CD4-positive, alpha-beta T cell (primary cell): ENCODE results near the gene YJEFN3. TPM values are rescaled to one million over a fixed set of nuclear protein-coding genes. Genes with fewer than 3 reads are reported as not detected.

Experiments
- ATAC-seq: fragments of 200-7000 bp; cut with Tn5 transposase; one replicate; pipeline ENCODE4 v1.10.0; 2022; ENCODE audit warnings: mild to moderate bottlenecking; ENCODE audit not compliant: poor library complexity
- CTCF ChIA-PET: fragments of 350-600 bp; sonication (Branson Sonifier 250); formaldehyde crosslinking; loops from one replicate; lab custom pipeline; 2021; ENCODE audit warnings: antibody characterized with exemption, inconsistent platforms; lab: Charles Lee
- POLR2A ChIA-PET: fragments of 350-600 bp; sonication (Branson Sonifier 250); formaldehyde crosslinking; loops from one replicate; lab custom pipeline; 2021; ENCODE audit warnings: antibody characterized with exemption, inconsistent platforms; lab: Charles Lee
- DNase-seq, 14 experiments: peaks; one replicate each; pipeline ENCODE4 v3.0.0-alpha.2; 2013 to 2020; ENCODE audit warnings: mixed read lengths in 2 of 14
- H3K27ac ChIP-seq, 2 donors: one replicate each; pipeline versions ENCODE4 v1.5.1 to v1.7.0; 2013; ENCODE audit warnings: low read length in 2 of 2, low read depth in 1 of 2, mild to moderate bottlenecking in 1 of 2
- H3K27me3 ChIP-seq, 2 experiments: 1 replicate in 1 of 2; 2 replicates in 1 of 2; pipeline versions ENCODE4 v1.6.1 to v1.7.0; 2013; ENCODE audit warnings: low read length in 2 of 2, control low read depth in 1 of 2, mild to moderate bottlenecking in 1 of 2, moderate library complexity in 1 of 2; ENCODE audit not compliant: insufficient read depth in 2 of 2, control insufficient read depth in 1 of 2
- H3K36me3 ChIP-seq: one replicate; pipeline ENCODE4 v1.6.1; 2013; ENCODE audit warnings: low read length, control low read depth; ENCODE audit not compliant: insufficient read depth
- H3K4me1 ChIP-seq: one replicate; pipeline ENCODE4 v1.6.1; 2013; ENCODE audit warnings: low read length, control low read depth; ENCODE audit not compliant: insufficient read depth
- H3K4me3 ChIP-seq: one replicate; pipeline ENCODE4 v1.5.1; 2013; ENCODE audit warnings: mild to moderate bottlenecking, low read length, moderate library complexity
- H3K9me3 ChIP-seq, 2 experiments: 1 replicate in 1 of 2; 2 replicates in 1 of 2; pipeline versions ENCODE4 v1.6.1 to v1.7.0; 2013; ENCODE audit warnings: low read length in 2 of 2, mild to moderate bottlenecking in 2 of 2, control low read depth in 1 of 2, moderate library complexity in 1 of 2; ENCODE audit not compliant: control insufficient read depth in 1 of 2, insufficient read depth in 1 of 2
- H3K27ac Mint-ChIP-seq: one replicate; pipeline ENCODE4 v1.8.0; 2020; ENCODE audit warnings: mixed read lengths
- H3K27me3 Mint-ChIP-seq: one replicate; pipeline ENCODE4 v1.8.0; 2021; ENCODE audit warnings: mixed read lengths
- H3K36me3 Mint-ChIP-seq: one replicate; pipeline ENCODE4 v1.8.0; 2021; ENCODE audit warnings: low read depth, mixed read lengths
- H3K4me1 Mint-ChIP-seq: one replicate; pipeline ENCODE4 v1.8.0; 2021; ENCODE audit warnings: low read depth, mixed read lengths
- H3K4me3 Mint-ChIP-seq: one replicate; pipeline ENCODE4 v1.8.0; 2020; ENCODE audit warnings: mild to moderate bottlenecking, mixed read lengths
- H3K9me3 Mint-ChIP-seq: one replicate; pipeline ENCODE4 v1.8.0; 2020; ENCODE audit warnings: mixed read lengths
- CTCF ChIP-seq: fragments of 200-600 bp; IDR thresholded peaks from one replicate; pipeline ENCODE4 v1.8.0; 2022; ENCODE audit warnings: antibody characterized with exemption, mild to moderate bottlenecking
- intact Hi-C, 2 experiments: fragments of 100-400 bp; cut with DNase I in 1 of 2; cut with micrococcal nuclease in 1 of 2; formaldehyde crosslinking; loops; one replicate each; pipeline versions ENCODE4 v1.15.1 to v1.9.0; 2023 to 2025; cut with DNase I, micrococcal nuclease
- total RNA-seq, 174 experiments: library from RNA in 2 of 174; stranded (reverse) in 2 of 174; gene quantifications; one replicate each; pipeline ENCODE4 v1.2.3 and lab custom pipeline; 2021 to 2026

The YJEFN3 gene
- total RNA-seq, 2 experiments from 2014 or later, result 3.7 to 4.4 TPM

- Mint-ChIP-seq H3K27ac (no peak overlapping the region), H3K36me3 (peaks cover 37% of the 10 kb centered on the region), H3K27me3 (no peaks in the 10 kb centered on the region), H3K4me3 (no peak overlapping the region), H3K9me3 (no peaks in the 10 kb centered on the region), H3K4me1 (peaks cover 17% of the 10 kb centered on the region)
- Histone ChIP-seq H3K27ac (no peak overlapping the region), H3K4me1 (peaks cover 13% of the 10 kb centered on the region), H3K9me3 (no peaks in the 10 kb centered on the region), H3K27me3 (no peaks in the 10 kb centered on the region), H3K4me3 (no peak overlapping the region), H3K36me3 (peaks cover 29% of the 10 kb centered on the region)
- ChIA-PET CTCF (interaction anchor here (0.8 to 4.2 kb wide), 3 partner anchors 30 to 114 kb away, joined by 3 to 57 read pairs (median 4); partner anchors contain the start of gene GMIP), POLR2A (interaction anchor here (0.7 kb wide), 1 partner anchor 98 kb away, joined by 3 read pairs; no protein-coding TSS in a partner anchor)
- TF ChIP-seq CTCF, result no peak
- ATAC-seq (no peak), DNase-seq (no peak)
- intact Hi-C loops, result loop anchor here in 1 of 2 experiments (5.0 kb wide), 2 partner anchors 97 to 217 kb away; partner anchors contain the start of gene LPAR2
These were observed 1.7 kb downstream of the YJEFN3 start for GRCh38 chr19:19530423-19530804.

- no peaks in the 10 kb centered on the region for H3K9me3 Mint-ChIP-seq
- TF ChIP-seq CTCF, result no peak
- Histone ChIP-seq H3K36me3 (peaks cover 28% of the 10 kb centered on the region), H3K27ac (no peak overlapping the region), H3K27me3 (no peaks in the 10 kb centered on the region), H3K4me1 (peaks cover 12% of the 10 kb centered on the region), H3K9me3 (no peaks in the 10 kb centered on the region), H3K4me3 (no peak overlapping the region)
- H3K4me3 Mint-ChIP-seq, result no peak overlapping the region
- H3K27me3 Mint-ChIP-seq, result no peaks in the 10 kb centered on the region
- ATAC-seq (no peak), DNase-seq (no peak)
- H3K4me1 Mint-ChIP-seq, result peaks cover 17% of the 10 kb centered on the region
- intact Hi-C loops, result loop anchor here in 1 of 2 experiments (5.0 kb wide), 2 partner anchors 96 to 216 kb away; partner anchors contain the start of gene LPAR2
- H3K27ac Mint-ChIP-seq, result peak overlapping the region; percentile 49
- H3K36me3 Mint-ChIP-seq, result peaks cover 37% of the 10 kb centered on the region
- ChIA-PET POLR2A (interaction anchor here (0.7 to 2.0 kb wide), 4 partner anchors 98 to 335 kb away, joined by 3 to 15 read pairs (median 8); partner anchors contain the start of genes GMIP and ZNF253), CTCF (interaction anchor here (0.8 to 4.2 kb wide), 3 partner anchors 30 to 113 kb away, joined by 4 to 57 read pairs (median 12); partner anchors contain the start of gene GMIP)
These were observed 2.2 kb downstream of the YJEFN3 start for GRCh38 chr19:19530889-19531288.

- no peaks in the 10 kb centered on the region for H3K27me3 Mint-ChIP-seq
- peaks cover 11% of the 10 kb centered on the region for H3K4me1 ChIP-seq
- H3K36me3 Mint-ChIP-seq, result peaks cover 25% of the 10 kb centered on the region
- CTCF ChIA-PET, result interaction anchor here (0.7 to 4.2 kb wide), 26 partner anchors 9 to 707 kb away, joined by 3 to 57 read pairs (median 5); partner anchors contain the start of genes ATP13A1, GMIP, LPAR2 and NDUFA13
- H3K36me3 ChIP-seq, result peaks cover 21% of the 10 kb centered on the region
- H3K9me3 Mint-ChIP-seq, result no peaks in the 10 kb centered on the region
- no peaks in the 10 kb centered on the region for H3K9me3 ChIP-seq
- POLR2A ChIA-PET, result interaction anchor here (0.7 to 2.0 kb wide), 19 partner anchors 9 to 546 kb away, joined by 3 to 17 read pairs (median 4); partner anchors contain the start of genes ATP13A1, GMIP, NDUFA13 and TSSK6
- peak overlapping the region; percentile 47 for H3K27ac Mint-ChIP-seq
- peak; percentile 84 for ATAC-seq
- TF ChIP-seq CTCF, result peak; percentile 88
- no peaks in the 10 kb centered on the region for H3K27me3 ChIP-seq
- H3K27ac ChIP-seq, result no peak overlapping the region
- H3K4me1 Mint-ChIP-seq, result peaks cover 22% of the 10 kb centered on the region
- H3K4me3 Mint-ChIP-seq, result peak overlapping the region; percentile 43
- H3K4me3 ChIP-seq, result no peak overlapping the region
- intact Hi-C loops, result loop anchor here (1.0 to 5.0 kb wide), 6 partner anchors 95 to 428 kb away; partner anchors contain the start of genes GMIP (in 1 of the 2) and LPAR2 (in 1 of the 2)
- peak; percentile 69 to 94 (median 86) for DNase-seq
These were observed 3.5 kb downstream of the YJEFN3 start for GRCh38 chr19:19531951-19532805.
